NT2/D1 (cell line): ENCODE measurements around the gene TCL1A.

Experiments
- SUZ12 ChIP-seq: IDR thresholded peaks from 2 replicates; pipeline ENCODE4 v1.6.1; 2011; ENCODE audit not compliant: insufficient read length, insufficient read depth; ENCODE audit errors: extremely low read depth
- YY1 ChIP-seq: IDR thresholded peaks from 2 replicates; pipeline ENCODE4 v1.6.1; 2011; ENCODE audit not compliant: insufficient read length, insufficient read depth
- ZNF274 ChIP-seq: IDR thresholded peaks from 2 replicates; pipeline ENCODE4 v1.6.1; 2011; ENCODE audit warnings: mild to moderate bottlenecking, low read depth, low read length

- TF ChIP-seq YY1, result no peak
- TF ChIP-seq ZNF274, result no peak
- TF ChIP-seq SUZ12, result no peak
Measured at GRCh38 chr14:95703341-95703740, 10.6 kb downstream of the TCL1A start.
